Mesendoderm (in vitro differentiated cells): ENCODE data around the gene SLC18A2.

Source experiments
- DNase-seq: peaks from one replicate; pipeline ENCODE4 v3.0.0; 2013
- H2AK5ac ChIP-seq: 2 replicates; pipeline ENCODE4 v1.6.1; 2013; ENCODE audit warnings: low read length, inconsistent platforms
- H2BK120ac ChIP-seq: 2 replicates; pipeline ENCODE4 v1.6.1; 2013; ENCODE audit warnings: low read depth, mild to moderate bottlenecking, low read length, moderate library complexity, mixed read lengths
- H2BK15ac ChIP-seq: replicated peaks from 2 replicates; pipeline ENCODE4 v1.6.1; 2013; ENCODE audit warnings: low read depth, mild to moderate bottlenecking, moderate library complexity
- H2BK5ac ChIP-seq: 2 replicates; pipeline ENCODE4 v1.6.1; 2013; ENCODE audit warnings: low read length, inconsistent platforms
- H3K18ac ChIP-seq: 2 replicates; pipeline ENCODE4 v1.6.1; 2013; ENCODE audit warnings: mild to moderate bottlenecking, low read length, mixed read lengths
- H3K23ac ChIP-seq: one replicate; pipeline ENCODE4 v1.6.1; 2013; ENCODE audit warnings: low read length
- H3K27ac ChIP-seq: 2 replicates; pipeline ENCODE4 v1.5.1; 2013; ENCODE audit warnings: low read depth, mild to moderate bottlenecking, inconsistent platforms, low read length, moderate library complexity
- H3K27me3 ChIP-seq: 2 replicates; pipeline ENCODE4 v1.6.1; 2013; ENCODE audit warnings: low read length, control low read depth, mild to moderate bottlenecking, inconsistent platforms; ENCODE audit not compliant: insufficient read depth, poor library complexity
- H3K36me3 ChIP-seq: 2 replicates; pipeline ENCODE4 v1.6.1; 2013; ENCODE audit warnings: low read length, inconsistent platforms; ENCODE audit not compliant: control insufficient read depth, insufficient read depth
- H3K4ac ChIP-seq: one replicate; pipeline ENCODE4 v1.6.1; 2013; ENCODE audit warnings: low read depth, mild to moderate bottlenecking, low read length, moderate library complexity
- H3K4me1 ChIP-seq: 2 replicates; pipeline ENCODE4 v1.6.1; 2013; ENCODE audit warnings: low read depth, low read length, inconsistent platforms; ENCODE audit not compliant: control insufficient read depth
- H3K4me2 ChIP-seq: 2 replicates; pipeline ENCODE4 v1.6.1; 2013; ENCODE audit warnings: low read length
- H3K4me3 ChIP-seq: 2 replicates; pipeline ENCODE4 v1.5.1; 2013; ENCODE audit warnings: mild to moderate bottlenecking, low read length
- H3K56ac ChIP-seq: one replicate; pipeline ENCODE4 v1.6.1; 2013; ENCODE audit warnings: low read length
- H3K79me1 ChIP-seq: 2 replicates; pipeline ENCODE4 v1.6.1; 2013; ENCODE audit warnings: low read length, inconsistent platforms
- H3K79me2 ChIP-seq: 2 replicates; pipeline ENCODE4 v1.6.1; 2013; ENCODE audit warnings: mild to moderate bottlenecking, low read length; ENCODE audit not compliant: control insufficient read depth, insufficient read depth
- H3K9ac ChIP-seq: 2 replicates; pipeline ENCODE4 v1.6.1; 2013; ENCODE audit warnings: low read length, inconsistent platforms
- H4K5ac ChIP-seq: one replicate; pipeline ENCODE4 v1.6.1; 2013; ENCODE audit warnings: low read length
- H4K8ac ChIP-seq: one replicate; pipeline ENCODE4 v1.6.1; 2013; ENCODE audit warnings: low read depth, mild to moderate bottlenecking, control low read depth, low read length, moderate library complexity
- WGBS: extraction: QIAGEN DNeasy Blood & Tissue Kit; methylation state at CpG from one replicate; pipeline ENCODE4 v1.1.7; 2013; ENCODE audit warnings: low lambda C conversion rate, missing lambda C conversion rate; ENCODE audit not compliant: insufficient coverage; ENCODE audit errors: extremely low coverage; 5-methylcytosine and 5-hydroxymethylcytosine counted together

Gene SLC18A2

GRCh38 chr10:117249493-117250093, 8.7 kb downstream of the SLC18A2 start:
- Histone ChIP-seq H3K18ac (no peak overlapping the region), H4K8ac (no peak overlapping the region), H2BK120ac (no peak overlapping the region), H3K36me3 (no peaks in the 10 kb centered on the region), H2BK5ac (no peak overlapping the region), H3K9ac (no peak overlapping the region), H3K27ac (no peak overlapping the region), H3K27me3 (no peaks in the 10 kb centered on the region), H2AK5ac (no peak overlapping the region), H3K79me2 (no peaks in the 10 kb centered on the region), H3K4me1 (no peaks in the 10 kb centered on the region), H3K79me1 (no peaks in the 10 kb centered on the region), H3K56ac (no peak overlapping the region), H4K5ac (no peak overlapping the region), H3K4me3 (no peak overlapping the region), H3K4ac (no peak overlapping the region), H2BK15ac (no peak overlapping the region), H3K23ac (no peak overlapping the region), H3K4me2 (no peak overlapping the region)
- no peak for DNase-seq
- no CpG with 5 or more reads among the region's 6 CpGs for WGBS

- H3K23ac ChIP-seq = no peak overlapping the region
- H3K4me1 ChIP-seq = no peaks in the 10 kb centered on the region
- H3K79me1 ChIP-seq = no peaks in the 10 kb centered on the region
- H3K9ac ChIP-seq = no peak overlapping the region
- no peak overlapping the region for H3K4me3 ChIP-seq
- no peak overlapping the region for H3K27ac ChIP-seq
- H3K27me3 ChIP-seq = no peaks in the 10 kb centered on the region
- no peak overlapping the region for H4K8ac ChIP-seq
- no CpG with 5 or more reads among the region's 7 CpGs for WGBS
- H3K4me2 ChIP-seq = no peak overlapping the region
- H3K56ac ChIP-seq = no peak overlapping the region
- H2BK5ac ChIP-seq = no peak overlapping the region
- no peak overlapping the region for H2AK5ac ChIP-seq
- no peak overlapping the region for H3K4ac ChIP-seq
- H2BK15ac ChIP-seq = no peak overlapping the region
- H3K18ac ChIP-seq = no peak overlapping the region
- DNase-seq = no peak
- no peak overlapping the region for H4K5ac ChIP-seq
- no peaks in the 10 kb centered on the region for H3K79me2 ChIP-seq
- H3K36me3 ChIP-seq = no peaks in the 10 kb centered on the region
- no peak overlapping the region for H2BK120ac ChIP-seq
Measured at GRCh38 chr10:117250411-117250810, 9.5 kb downstream of the SLC18A2 start.

GRCh38 chr10:117253908-117254307, 13.0 kb downstream of the SLC18A2 start:
- Histone ChIP-seq H3K79me1 (no peaks in the 10 kb centered on the region), H3K27me3 (no peaks in the 10 kb centered on the region), H3K4me2 (no peak overlapping the region), H3K23ac (no peak overlapping the region), H3K36me3 (no peaks in the 10 kb centered on the region), H2BK120ac (no peak overlapping the region), H3K27ac (no peak overlapping the region), H3K4me3 (no peak overlapping the region), H2BK5ac (no peak overlapping the region), H3K56ac (no peak overlapping the region), H3K4ac (no peak overlapping the region), H4K8ac (no peak overlapping the region), H3K79me2 (no peaks in the 10 kb centered on the region), H3K18ac (no peak overlapping the region), H4K5ac (no peak overlapping the region), H3K4me1 (no peaks in the 10 kb centered on the region), H2AK5ac (no peak overlapping the region), H3K9ac (no peak overlapping the region), H2BK15ac (no peak overlapping the region)
- no peak for DNase-seq
- no CpG with 5 or more reads among the region's 9 CpGs for WGBS

GRCh38 chr10:117254338-117254737, 13.4 kb downstream of the SLC18A2 start:
- Histone ChIP-seq H3K9ac (no peak overlapping the region), H3K23ac (no peak overlapping the region), H3K4me1 (no peaks in the 10 kb centered on the region), H3K79me1 (no peaks in the 10 kb centered on the region), H2AK5ac (no peak overlapping the region), H3K4me2 (no peak overlapping the region), H3K27me3 (no peaks in the 10 kb centered on the region), H2BK15ac (no peak overlapping the region), H3K4ac (no peak overlapping the region), H3K36me3 (no peaks in the 10 kb centered on the region), H3K56ac (no peak overlapping the region), H3K18ac (no peak overlapping the region), H2BK5ac (no peak overlapping the region), H3K4me3 (no peak overlapping the region), H3K27ac (no peak overlapping the region), H4K5ac (no peak overlapping the region), H2BK120ac (no peak overlapping the region), H4K8ac (no peak overlapping the region), H3K79me2 (no peaks in the 10 kb centered on the region)
- no peak for DNase-seq
- WGBS = no CpG with 5 or more reads among the region's 9 CpGs

- DNase-seq = no peak
- no peak overlapping the region for H4K8ac ChIP-seq
- H3K4me2 ChIP-seq = no peak overlapping the region
- no peak overlapping the region for H3K4me3 ChIP-seq
- H3K4me1 ChIP-seq = no peaks in the 10 kb centered on the region
- no peaks in the 10 kb centered on the region for H3K36me3 ChIP-seq
- no peaks in the 10 kb centered on the region for H3K79me2 ChIP-seq
- no peaks in the 10 kb centered on the region for H3K27me3 ChIP-seq
- no peak overlapping the region for H3K18ac ChIP-seq
- no peak overlapping the region for H2AK5ac ChIP-seq
- no peak overlapping the region for H3K27ac ChIP-seq
- H2BK15ac ChIP-seq = no peak overlapping the region
- no peak overlapping the region for H3K4ac ChIP-seq
- no peak overlapping the region for H3K9ac ChIP-seq
- no peak overlapping the region for H4K5ac ChIP-seq
- H3K23ac ChIP-seq = no peak overlapping the region
- no peak overlapping the region for H2BK5ac ChIP-seq
- no CpG with 5 or more reads among the region's 26 CpGs for WGBS
- no peak overlapping the region for H2BK120ac ChIP-seq
- no peak overlapping the region for H3K56ac ChIP-seq
- H3K79me1 ChIP-seq = no peaks in the 10 kb centered on the region
Measured at GRCh38 chr10:117254774-117255735, 14.1 kb downstream of the SLC18A2 start.
